ENCODE measurements around the gene AJAP1.

Gene AJAP1

DNA sequence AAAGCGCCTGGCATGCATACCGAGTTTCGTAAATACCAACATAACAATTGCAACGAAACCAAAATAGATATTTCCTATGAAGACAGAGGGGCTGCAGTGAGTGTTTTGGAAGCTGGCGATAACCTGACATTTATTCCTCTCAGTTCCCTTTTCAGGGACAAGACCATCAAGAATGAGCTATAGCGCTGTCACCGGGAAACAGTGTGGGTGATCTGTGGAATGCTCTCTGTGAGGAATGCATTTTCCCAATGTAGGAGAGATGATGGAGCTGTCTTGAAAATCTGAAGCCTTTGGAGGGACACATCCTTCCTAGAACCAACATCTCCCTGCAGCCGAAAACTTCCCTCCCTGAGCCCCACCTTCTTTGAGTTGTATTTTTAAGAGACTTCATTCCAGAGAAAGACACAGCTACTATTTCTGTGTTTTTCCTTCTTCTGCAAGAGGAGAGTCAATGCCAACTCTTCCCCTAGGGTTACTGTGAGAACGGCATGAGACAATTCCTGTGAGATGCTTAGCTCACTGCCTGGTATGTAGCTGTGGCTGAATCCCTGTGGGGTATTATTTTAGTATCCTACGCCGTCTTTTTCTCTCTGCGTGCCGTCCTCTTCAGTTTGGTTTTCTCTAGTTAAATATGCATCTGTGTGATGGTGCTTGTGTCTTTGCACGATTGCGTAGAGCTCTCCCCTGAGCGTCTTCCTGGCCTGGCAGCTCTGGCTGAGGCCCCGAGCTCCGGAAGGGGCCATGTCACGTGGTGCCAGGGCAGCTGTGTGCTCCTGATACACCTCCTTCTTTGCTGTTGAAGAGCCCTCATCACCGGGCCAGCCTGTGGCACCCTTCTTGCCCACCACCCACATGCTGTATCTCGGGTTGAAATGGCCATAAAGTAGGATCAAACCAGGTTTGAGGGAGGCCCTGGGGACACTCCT lies 45.2 kb downstream of the AJAP1 start:
- no peak for TF ChIP-seq FOXK2 (IDR thresholded peaks at IDR 0.05)
- TF ChIP-seq ARNT (IDR thresholded peaks at IDR 0.05), result no peak
- TF ChIP-seq BHLHE40 (IDR thresholded peaks at IDR 0.05; ENCODE audit: borderline replicate concordance), result no peak
- no peak for TF ChIP-seq ZNF384 (IDR thresholded peaks at IDR 0.05)
- TF ChIP-seq FOXA1 (IDR thresholded peaks at IDR 0.05), result no peak
- no peak for TF ChIP-seq CTBP1 (IDR thresholded peaks at IDR 0.05; ENCODE audit: borderline replicate concordance)
- no peak for TF ChIP-seq NFRKB (IDR thresholded peaks at IDR 0.05)
- TF ChIP-seq SP1 (IDR thresholded peaks at IDR 0.05), result no peak
- no peak for TF ChIP-seq ELF4 (IDR thresholded peaks at IDR 0.05)
- TF ChIP-seq HDGF (IDR thresholded peaks at IDR 0.05; ENCODE audit: borderline replicate concordance), result no peak
- DNase-seq (ENCODE audit: extremely low spot score), result no peak
- POLR2A ChIA-PET, result no interaction called here
- CTCF ChIA-PET, result no interaction called here

DNA sequence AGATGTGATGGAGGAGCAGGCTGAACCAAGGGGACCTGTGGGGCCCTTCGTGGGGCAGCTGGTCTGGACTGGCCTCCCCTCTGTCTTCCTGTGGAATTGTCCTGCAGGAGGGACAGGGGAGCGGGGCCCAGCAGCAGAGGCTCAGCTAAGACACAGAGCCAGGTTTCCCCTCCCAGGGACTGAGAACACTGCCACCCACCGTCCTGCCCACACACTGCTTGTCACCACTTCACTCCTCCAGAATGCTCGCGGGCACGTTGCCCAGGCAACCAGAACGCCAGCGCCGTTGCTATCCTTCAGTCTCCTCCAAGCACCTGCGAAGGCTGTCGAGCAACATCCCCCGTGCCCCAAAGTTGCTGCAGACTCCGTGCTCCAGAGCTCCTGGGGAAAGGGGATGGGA lies 46.4 kb downstream of the AJAP1 start:
- ChIA-PET CTCF (no interaction called here), POLR2A (no interaction called here)
- no peak for DNase-seq (ENCODE audit: extremely low spot score)
- TF ChIP-seq LEF1 (IDR thresholded peaks at IDR 0.05; ENCODE audit: borderline replicate concordance), result no peak
- no peak for TF ChIP-seq SUZ12 (IDR thresholded peaks at IDR 0.05)
- TF ChIP-seq ARNT (IDR thresholded peaks at IDR 0.05), result no peak
- TF ChIP-seq CTBP1 (IDR thresholded peaks at IDR 0.05; ENCODE audit: borderline replicate concordance), result no peak
- no peak for TF ChIP-seq HDGF (IDR thresholded peaks at IDR 0.05; ENCODE audit: borderline replicate concordance)
- no peak for TF ChIP-seq FOXA1 (IDR thresholded peaks at IDR 0.05)
- TF ChIP-seq, protein P1, sequence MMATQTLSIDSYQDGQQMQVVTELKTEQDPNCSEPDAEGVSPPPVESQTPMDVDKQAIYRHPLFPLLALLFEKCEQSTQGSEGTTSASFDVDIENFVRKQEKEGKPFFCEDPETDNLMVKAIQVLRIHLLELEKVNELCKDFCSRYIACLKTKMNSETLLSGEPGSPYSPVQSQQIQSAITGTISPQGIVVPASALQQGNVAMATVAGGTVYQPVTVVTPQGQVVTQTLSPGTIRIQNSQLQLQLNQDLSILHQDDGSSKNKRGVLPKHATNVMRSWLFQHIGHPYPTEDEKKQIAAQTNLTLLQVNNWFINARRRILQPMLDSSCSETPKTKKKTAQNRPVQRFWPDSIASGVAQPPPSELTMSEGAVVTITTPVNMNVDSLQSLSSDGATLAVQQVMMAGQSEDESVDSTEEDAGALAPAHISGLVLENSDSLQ (IDR thresholded peaks at IDR 0.05), result no peak
- TF ChIP-seq NFRKB (IDR thresholded peaks at IDR 0.05), result no peak
- TF ChIP-seq BHLHE40 (IDR thresholded peaks at IDR 0.05; ENCODE audit: borderline replicate concordance), result no peak
- no peak for TF ChIP-seq TARDBP (IDR thresholded peaks at IDR 0.05)
- no peak for TF ChIP-seq ZNF384 (IDR thresholded peaks at IDR 0.05)
- no peak for TF ChIP-seq L3MBTL2 (conservative IDR thresholded peaks at IDR 0.05)
- no peak for TF ChIP-seq FOXK2 (IDR thresholded peaks at IDR 0.05)
- no peak for TF ChIP-seq FOXM1 (IDR thresholded peaks at IDR 0.05; ENCODE audit: borderline replicate concordance)
- TF ChIP-seq SP1 (IDR thresholded peaks at IDR 0.05), result no peak
- no peak for TF ChIP-seq ELF4 (IDR thresholded peaks at IDR 0.05)

GRCh38 chr1:4701276-4701675 lies 46.9 kb downstream of the AJAP1 start:
- CTCF ChIA-PET, result no interaction called here
- no peak for TF ChIP-seq BHLHE40 (IDR thresholded peaks at IDR 0.05; ENCODE audit: borderline replicate concordance)
- no peak for TF ChIP-seq FOXK2 (IDR thresholded peaks at IDR 0.05)
- TF ChIP-seq LEF1 (IDR thresholded peaks at IDR 0.05; ENCODE audit: borderline replicate concordance), result no peak
- TF ChIP-seq FOXM1 (IDR thresholded peaks at IDR 0.05; ENCODE audit: borderline replicate concordance), result no peak
- no peak for TF ChIP-seq L3MBTL2 (conservative IDR thresholded peaks at IDR 0.05)
- no peak for TF ChIP-seq SUZ12 (IDR thresholded peaks at IDR 0.05)
- TF ChIP-seq ELF4 (IDR thresholded peaks at IDR 0.05), result no peak
- no peak for TF ChIP-seq TARDBP (IDR thresholded peaks at IDR 0.05)
- no peak for TF ChIP-seq FOXA1 (IDR thresholded peaks at IDR 0.05)
- TF ChIP-seq, protein P1 (IDR thresholded peaks at IDR 0.05), result no peak
- no peak for TF ChIP-seq ZNF384 (IDR thresholded peaks at IDR 0.05)
- TF ChIP-seq HDGF (IDR thresholded peaks at IDR 0.05; ENCODE audit: borderline replicate concordance), result no peak
- TF ChIP-seq ARNT (IDR thresholded peaks at IDR 0.05), result no peak
- no peak for TF ChIP-seq CTBP1 (IDR thresholded peaks at IDR 0.05; ENCODE audit: borderline replicate concordance)
- TF ChIP-seq NFRKB (IDR thresholded peaks at IDR 0.05), result no peak
- TF ChIP-seq SP1 (IDR thresholded peaks at IDR 0.05), result no peak
- no peak for DNase-seq (ENCODE audit: extremely low spot score)
- POLR2A ChIA-PET, result no interaction called here

- DNase-seq (ENCODE audit: extremely low spot score), result no peak
- POLR2A ChIA-PET, result no interaction called here
- CTCF ChIA-PET, result no interaction called here
- TF ChIP-seq FOXM1 (IDR thresholded peaks at IDR 0.05; ENCODE audit: borderline replicate concordance) (no peak), ZNF384 (IDR thresholded peaks at IDR 0.05) (no peak), LEF1 (IDR thresholded peaks at IDR 0.05; ENCODE audit: borderline replicate concordance) (no peak), ELF4 (IDR thresholded peaks at IDR 0.05) (no peak), HDGF (IDR thresholded peaks at IDR 0.05; ENCODE audit: borderline replicate concordance) (no peak), FOXA1 (IDR thresholded peaks at IDR 0.05) (no peak), SP1 (IDR thresholded peaks at IDR 0.05) (no peak), CTBP1 (IDR thresholded peaks at IDR 0.05; ENCODE audit: borderline replicate concordance) (no peak), L3MBTL2 (conservative IDR thresholded peaks at IDR 0.05) (no peak), SUZ12 (IDR thresholded peaks at IDR 0.05) (no peak), BHLHE40 (IDR thresholded peaks at IDR 0.05; ENCODE audit: borderline replicate concordance) (no peak), ARNT (IDR thresholded peaks at IDR 0.05) (no peak), NFRKB (IDR thresholded peaks at IDR 0.05) (no peak), TARDBP (IDR thresholded peaks at IDR 0.05) (no peak), FOXK2 (IDR thresholded peaks at IDR 0.05) (no peak)
- TF ChIP-seq, protein P1 (IDR thresholded peaks at IDR 0.05), result no peak
These were observed 48.1 kb downstream of the AJAP1 start for GRCh38 chr1:4702464-4702863.

DNA sequence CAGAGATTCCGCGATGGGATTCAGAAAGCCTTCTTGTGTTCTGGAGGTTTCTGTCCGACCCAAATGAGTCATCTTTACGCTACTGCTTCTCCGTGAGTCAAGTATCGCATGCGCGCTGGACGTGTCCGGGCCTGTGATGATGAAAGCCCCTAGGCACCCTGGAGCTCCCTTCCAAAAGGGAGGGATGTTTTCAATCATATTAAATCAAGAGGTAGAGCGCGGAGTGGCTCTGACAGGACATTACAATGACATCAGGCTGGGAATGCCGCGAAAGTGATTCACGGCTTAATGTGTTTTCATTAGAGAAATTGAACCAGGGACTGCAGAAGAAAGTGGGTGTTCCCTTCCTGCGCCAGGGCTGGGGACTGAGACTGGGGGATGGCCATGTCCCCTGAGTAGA lies 48.5 kb downstream of the AJAP1 start:
- TF ChIP-seq, protein P1 (IDR thresholded peaks at IDR 0.05), result peak; percentile 32; the same call in 1 of the 2 replicates
- TF ChIP-seq CTBP1 (IDR thresholded peaks at IDR 0.05; ENCODE audit: borderline replicate concordance), result no peak
- no peak for TF ChIP-seq LEF1 (IDR thresholded peaks at IDR 0.05; ENCODE audit: borderline replicate concordance)
- CTCF ChIA-PET, result no interaction called here
- DNase-seq (ENCODE audit: extremely low spot score), result no peak
- POLR2A ChIA-PET, result no interaction called here

Data from HEK293T (cell line).